Measurements from ENCODE around the gene C18orf63. TPM values are rescaled to one million over a fixed set of nuclear protein-coding genes. Genes with fewer than 3 reads are reported as not detected.

Gene C18orf63
- total RNA-seq, 1 donor from 2014 or later: not detected

GRCh38 chr18:74356959-74357358, 41.3 kb downstream of the C18orf63 start:
- H3K9me3 Mint-ChIP-seq (ENCODE audit: unreplicated experiment): no peaks in the 10 kb centered on the region
- no peak for DNase-seq
- no peak for TF ChIP-seq CTCF (IDR thresholded peaks at IDR 0.05; ENCODE audit: partially characterized antibody, unreplicated experiment)
- H3K36me3 Mint-ChIP-seq (ENCODE audit: unreplicated experiment): no peaks in the 10 kb centered on the region
- no peaks in the 10 kb centered on the region for H3K4me1 Mint-ChIP-seq (ENCODE audit: low read depth, unreplicated experiment)
- H3K27me3 Mint-ChIP-seq (ENCODE audit: unreplicated experiment): no peaks in the 10 kb centered on the region
- H3K4me3 Mint-ChIP-seq (ENCODE audit: unreplicated experiment): no peak overlapping the region
- H3K27ac Mint-ChIP-seq (ENCODE audit: unreplicated experiment): no peak overlapping the region

DNA sequence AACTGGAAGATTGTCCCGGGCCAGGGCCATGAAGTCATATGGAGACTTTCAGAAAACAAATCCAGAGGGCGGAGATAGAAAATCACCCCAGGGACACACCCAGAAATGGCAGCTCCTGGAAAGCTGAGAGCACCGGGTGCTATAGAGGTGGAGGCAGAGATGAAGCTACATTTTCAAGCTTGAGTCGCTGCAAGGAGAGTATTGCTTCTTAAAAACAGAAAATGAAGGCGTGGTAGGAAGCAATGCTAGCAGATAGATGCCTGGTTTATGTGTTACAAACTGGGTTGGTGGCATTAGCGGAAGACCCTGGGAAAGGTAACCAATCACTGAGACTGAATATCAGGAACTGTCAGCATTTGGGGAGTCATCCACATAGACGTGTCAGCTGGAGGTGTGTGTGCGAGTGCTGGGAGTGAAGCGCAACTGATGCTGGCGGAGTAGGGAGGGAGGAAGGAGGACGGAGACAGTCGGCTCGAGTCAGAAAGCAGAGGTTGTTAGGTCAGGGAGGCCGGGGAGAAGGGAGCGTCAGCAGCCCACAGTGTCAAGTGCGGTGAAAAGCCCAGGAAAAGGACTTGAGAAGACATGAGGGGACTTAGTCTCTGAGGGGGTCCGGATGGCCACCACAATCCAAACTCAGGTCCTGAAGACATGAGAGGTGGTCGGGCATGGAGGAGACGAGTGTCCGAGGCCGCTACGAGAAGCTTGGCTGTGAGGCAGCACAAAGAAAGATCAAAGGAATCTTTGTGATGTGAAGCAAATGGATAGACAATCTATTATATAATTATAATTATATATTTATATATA, 45.4 kb downstream of the C18orf63 start:
- no peak overlapping the region for H3K4me3 Mint-ChIP-seq (ENCODE audit: unreplicated experiment)
- no peaks in the 10 kb centered on the region for H3K27me3 Mint-ChIP-seq (ENCODE audit: unreplicated experiment)
- H3K36me3 Mint-ChIP-seq (ENCODE audit: unreplicated experiment): no peaks in the 10 kb centered on the region
- H3K9me3 Mint-ChIP-seq (ENCODE audit: unreplicated experiment): no peaks in the 10 kb centered on the region
- DNase-seq: no peak
- H3K27ac Mint-ChIP-seq (ENCODE audit: unreplicated experiment): no peak overlapping the region
- no peaks in the 10 kb centered on the region for H3K4me1 Mint-ChIP-seq (ENCODE audit: low read depth, unreplicated experiment)
- no peak for TF ChIP-seq CTCF (IDR thresholded peaks at IDR 0.05; ENCODE audit: partially characterized antibody, unreplicated experiment)

- peaks cover 2% of the 10 kb centered on the region for H3K27me3 Mint-ChIP-seq (ENCODE audit: unreplicated experiment)
- DNase-seq: no peak
- no peak overlapping the region for H3K27ac Mint-ChIP-seq (ENCODE audit: unreplicated experiment)
- no peaks in the 10 kb centered on the region for H3K4me1 Mint-ChIP-seq (ENCODE audit: low read depth, unreplicated experiment)
- H3K36me3 Mint-ChIP-seq (ENCODE audit: unreplicated experiment): no peaks in the 10 kb centered on the region
- H3K9me3 Mint-ChIP-seq (ENCODE audit: unreplicated experiment): no peaks in the 10 kb centered on the region
- no peak for TF ChIP-seq CTCF (IDR thresholded peaks at IDR 0.05; ENCODE audit: partially characterized antibody, unreplicated experiment)
- H3K4me3 Mint-ChIP-seq (ENCODE audit: unreplicated experiment): no peak overlapping the region
Measured at GRCh38 chr18:74367905-74368304, 52.3 kb downstream of the C18orf63 start.

GRCh38 chr18:74368901-74369705, 53.5 kb downstream of the C18orf63 start:
- DNase-seq: no peak
- Mint-ChIP-seq H3K27me3 (ENCODE audit: unreplicated experiment) (peaks cover 2% of the 10 kb centered on the region), H3K36me3 (ENCODE audit: unreplicated experiment) (no peaks in the 10 kb centered on the region), H3K27ac (ENCODE audit: unreplicated experiment) (no peak overlapping the region), H3K4me1 (ENCODE audit: low read depth, unreplicated experiment) (no peaks in the 10 kb centered on the region), H3K9me3 (ENCODE audit: unreplicated experiment) (no peaks in the 10 kb centered on the region), H3K4me3 (ENCODE audit: unreplicated experiment) (no peak overlapping the region)
- no peak for TF ChIP-seq CTCF (IDR thresholded peaks at IDR 0.05; ENCODE audit: partially characterized antibody, unreplicated experiment)

DNA sequence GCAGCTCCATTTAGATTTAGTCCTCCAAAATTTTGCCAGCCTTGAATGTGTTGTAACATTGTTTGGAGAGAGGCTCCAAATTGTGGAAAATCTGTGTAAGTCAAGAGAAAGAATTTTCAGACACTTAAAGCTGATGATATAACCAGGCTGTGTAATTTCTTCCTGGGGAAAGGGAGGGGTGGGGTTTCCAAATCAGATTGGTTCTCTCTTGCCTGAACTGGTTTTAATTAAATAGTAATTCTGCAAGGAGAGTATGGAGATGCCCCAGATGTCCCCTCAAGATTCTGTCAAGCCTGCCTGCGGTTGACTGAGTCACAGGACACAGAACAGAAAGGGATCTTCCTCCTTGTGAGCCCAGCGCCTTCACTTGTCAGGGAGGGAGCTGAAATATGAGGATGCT, 54.5 kb downstream of the C18orf63 start:
- H3K27ac Mint-ChIP-seq (ENCODE audit: unreplicated experiment): no peak overlapping the region

More for the DNA sequence above, 54.5 kb downstream of the C18orf63 start:
- H3K9me3 Mint-ChIP-seq (ENCODE audit: unreplicated experiment): no peaks in the 10 kb centered on the region
- DNase-seq: no peak
- no peaks in the 10 kb centered on the region for H3K36me3 Mint-ChIP-seq (ENCODE audit: unreplicated experiment)
- no peak overlapping the region for H3K4me3 Mint-ChIP-seq (ENCODE audit: unreplicated experiment)
- peaks cover 2% of the 10 kb centered on the region for H3K27me3 Mint-ChIP-seq (ENCODE audit: unreplicated experiment)
- no peaks in the 10 kb centered on the region for H3K4me1 Mint-ChIP-seq (ENCODE audit: low read depth, unreplicated experiment)
- no peak for TF ChIP-seq CTCF (IDR thresholded peaks at IDR 0.05; ENCODE audit: partially characterized antibody, unreplicated experiment)

All from glutamatergic neuron (in vitro differentiated cells).